ENCODE results near the gene CDC42EP3. TPM values are rescaled to one million over a fixed set of nuclear protein-coding genes. Genes with fewer than 3 reads are reported as not detected.

Gene CDC42EP3
- total RNA-seq, 1 donor from 2014 or later: 73.1 TPM

DNA sequence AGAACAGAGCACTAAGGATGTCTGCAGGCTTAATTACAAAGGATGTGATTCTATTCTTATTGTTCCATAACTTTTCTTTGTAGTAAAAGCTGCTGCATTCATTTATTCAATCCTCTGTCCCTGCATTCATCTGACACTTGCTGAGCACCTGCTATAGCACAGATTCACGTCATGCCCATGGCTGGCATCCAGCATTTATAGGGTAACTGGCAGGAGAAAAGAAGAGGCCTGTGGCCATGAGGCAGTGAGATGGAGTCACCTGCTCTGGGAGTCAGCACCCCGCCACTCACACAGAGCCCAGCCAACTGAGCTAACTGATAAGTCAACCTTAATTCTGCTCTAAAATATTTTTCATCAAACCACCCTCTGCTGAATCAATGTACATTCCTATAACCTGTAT lies 18.3 kb upstream of the CDC42EP3 start:
- ATAC-seq (no peak), DNase-seq (no peak)
- Histone ChIP-seq H3K36me3 (no peaks in the 10 kb centered on the region), H3K27me3 (ENCODE audit: low read depth) (no peaks in the 10 kb centered on the region), H3K4me1 (peaks cover 7% of the 10 kb centered on the region), H3K9me3 (no peaks in the 10 kb centered on the region), H3K4me3 (no peak overlapping the region), H3K27ac (peak overlapping the region; percentile 39)
- intact Hi-C loops (cut with DNase I): no loop called here
- TF ChIP-seq, protein P1, sequence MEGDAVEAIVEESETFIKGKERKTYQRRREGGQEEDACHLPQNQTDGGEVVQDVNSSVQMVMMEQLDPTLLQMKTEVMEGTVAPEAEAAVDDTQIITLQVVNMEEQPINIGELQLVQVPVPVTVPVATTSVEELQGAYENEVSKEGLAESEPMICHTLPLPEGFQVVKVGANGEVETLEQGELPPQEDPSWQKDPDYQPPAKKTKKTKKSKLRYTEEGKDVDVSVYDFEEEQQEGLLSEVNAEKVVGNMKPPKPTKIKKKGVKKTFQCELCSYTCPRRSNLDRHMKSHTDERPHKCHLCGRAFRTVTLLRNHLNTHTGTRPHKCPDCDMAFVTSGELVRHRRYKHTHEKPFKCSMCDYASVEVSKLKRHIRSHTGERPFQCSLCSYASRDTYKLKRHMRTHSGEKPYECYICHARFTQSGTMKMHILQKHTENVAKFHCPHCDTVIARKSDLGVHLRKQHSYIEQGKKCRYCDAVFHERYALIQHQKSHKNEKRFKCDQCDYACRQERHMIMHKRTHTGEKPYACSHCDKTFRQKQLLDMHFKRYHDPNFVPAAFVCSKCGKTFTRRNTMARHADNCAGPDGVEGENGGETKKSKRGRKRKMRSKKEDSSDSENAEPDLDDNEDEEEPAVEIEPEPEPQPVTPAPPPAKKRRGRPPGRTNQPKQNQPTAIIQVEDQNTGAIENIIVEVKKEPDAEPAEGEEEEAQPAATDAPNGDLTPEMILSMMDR (IDR thresholded peaks at IDR 0.05): no peak

DNA sequence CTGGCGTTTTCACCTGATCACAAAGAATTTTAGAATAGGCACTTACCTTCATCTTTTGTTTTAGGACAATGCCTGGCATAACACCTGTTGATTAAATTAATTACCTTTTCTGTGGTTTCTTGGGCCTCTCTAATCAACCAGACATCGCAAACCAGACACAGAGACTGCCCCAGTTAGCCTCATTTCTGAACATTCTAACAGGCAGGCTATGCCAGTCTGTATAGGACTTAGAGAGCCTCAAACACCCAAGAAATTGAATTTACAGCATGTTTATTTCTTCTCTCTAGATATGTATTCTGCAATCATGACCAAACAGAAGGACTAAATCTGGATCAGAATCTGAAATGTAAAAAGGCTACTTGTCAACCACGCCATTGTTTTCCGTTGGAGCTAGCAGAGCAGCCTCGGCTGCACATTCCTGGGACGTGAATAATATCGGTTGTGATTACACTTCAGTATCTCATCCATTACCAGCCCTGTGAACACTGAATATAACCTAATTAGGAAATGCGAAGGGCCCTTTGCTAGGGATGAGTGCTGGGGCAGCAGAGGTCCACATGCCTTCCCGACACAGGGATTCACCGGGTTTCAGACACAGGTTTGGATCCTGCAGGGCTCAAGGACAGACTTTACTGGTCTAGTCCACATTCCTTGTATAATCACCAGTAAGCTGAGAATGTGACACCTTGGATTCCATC lies 17.5 kb upstream of the CDC42EP3 start:
- Histone ChIP-seq H3K4me3 (no peak overlapping the region), H3K27ac (peak overlapping the region; percentile 39), H3K4me1 (peaks cover 7% of the 10 kb centered on the region), H3K27me3 (ENCODE audit: low read depth) (no peaks in the 10 kb centered on the region), H3K9me3 (no peaks in the 10 kb centered on the region), H3K36me3 (no peaks in the 10 kb centered on the region)
- ATAC-seq: peak; percentile 56 to 58
- DNase-seq: no peak
- TF ChIP-seq, protein P1 (IDR thresholded peaks at IDR 0.05): no peak
- intact Hi-C loops (cut with DNase I): no loop called here

DNA sequence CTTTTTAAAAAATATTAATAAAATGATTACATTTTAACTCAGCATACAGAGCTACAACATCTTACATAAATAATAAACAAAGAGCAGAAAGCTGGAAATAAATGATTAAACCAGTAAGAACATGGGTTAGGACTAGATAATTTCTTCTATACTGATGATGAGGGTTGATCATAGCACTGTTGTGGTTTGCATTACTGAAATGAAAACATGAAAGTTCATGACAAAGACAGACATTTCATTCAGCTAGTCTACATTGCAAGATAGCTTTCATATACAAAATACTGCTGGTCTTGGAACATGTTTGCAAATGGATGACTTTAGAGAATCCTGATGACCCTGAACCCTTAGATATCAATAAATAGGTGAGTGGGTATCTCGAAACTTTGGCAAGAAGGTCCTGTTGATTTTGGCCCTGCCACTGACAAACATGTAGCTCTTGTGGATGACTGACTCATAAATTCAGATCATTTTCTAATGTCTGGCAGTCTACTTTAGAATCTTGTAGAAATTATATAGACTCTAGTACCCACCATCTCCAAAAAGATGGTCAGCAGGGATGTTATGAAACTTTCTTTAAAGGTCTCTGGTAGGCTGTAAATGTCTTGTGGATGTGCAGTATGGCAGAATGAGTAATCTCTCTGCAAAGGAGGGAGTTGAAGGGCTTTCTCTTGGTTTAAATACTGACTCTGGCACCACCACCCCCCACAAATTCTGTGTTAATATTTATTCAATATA lies 15.5 kb upstream of the CDC42EP3 start:
- intact Hi-C loops (cut with DNase I): no loop called here
- H3K27me3 ChIP-seq (ENCODE audit: low read depth): no peaks in the 10 kb centered on the region
- no peaks in the 10 kb centered on the region for H3K9me3 ChIP-seq
- peaks cover 7% of the 10 kb centered on the region for H3K4me1 ChIP-seq
- H3K4me3 ChIP-seq: no peak overlapping the region
- DNase-seq (no peak), ATAC-seq (no peak)
- no peaks in the 10 kb centered on the region for H3K36me3 ChIP-seq
- TF ChIP-seq, protein P1 (IDR thresholded peaks at IDR 0.05): no peak
- H3K27ac ChIP-seq: no peak overlapping the region

DNA sequence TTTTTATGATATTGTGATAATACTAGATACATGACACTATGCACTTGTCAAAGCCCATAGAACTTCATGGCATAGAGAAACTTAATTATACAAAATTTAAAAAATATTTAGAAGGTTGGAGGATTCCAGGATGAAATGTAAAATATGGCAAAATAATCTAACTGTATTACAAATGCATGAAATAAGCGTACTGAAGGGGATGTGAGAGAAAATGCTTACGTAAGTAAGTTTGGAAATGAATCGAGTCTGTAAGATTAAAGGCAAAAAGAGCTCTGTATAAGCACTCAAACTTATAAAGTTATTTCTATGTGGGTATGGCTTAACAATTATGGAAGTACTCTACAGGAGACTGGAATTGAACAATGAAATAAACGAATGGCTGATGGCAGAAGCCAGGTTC lies 13.4 kb upstream of the CDC42EP3 start:
- H3K4me1 ChIP-seq: peaks cover 7% of the 10 kb centered on the region
- ATAC-seq (no peak), DNase-seq (no peak)
- TF ChIP-seq, protein P1 (IDR thresholded peaks at IDR 0.05): no peak
- H3K36me3 ChIP-seq: no peaks in the 10 kb centered on the region
- no peak overlapping the region for H3K4me3 ChIP-seq
- H3K27ac ChIP-seq: no peak overlapping the region
- no peaks in the 10 kb centered on the region for H3K27me3 ChIP-seq (ENCODE audit: low read depth)
- intact Hi-C loops (cut with DNase I): no loop called here
- H3K9me3 ChIP-seq: no peaks in the 10 kb centered on the region

DNA sequence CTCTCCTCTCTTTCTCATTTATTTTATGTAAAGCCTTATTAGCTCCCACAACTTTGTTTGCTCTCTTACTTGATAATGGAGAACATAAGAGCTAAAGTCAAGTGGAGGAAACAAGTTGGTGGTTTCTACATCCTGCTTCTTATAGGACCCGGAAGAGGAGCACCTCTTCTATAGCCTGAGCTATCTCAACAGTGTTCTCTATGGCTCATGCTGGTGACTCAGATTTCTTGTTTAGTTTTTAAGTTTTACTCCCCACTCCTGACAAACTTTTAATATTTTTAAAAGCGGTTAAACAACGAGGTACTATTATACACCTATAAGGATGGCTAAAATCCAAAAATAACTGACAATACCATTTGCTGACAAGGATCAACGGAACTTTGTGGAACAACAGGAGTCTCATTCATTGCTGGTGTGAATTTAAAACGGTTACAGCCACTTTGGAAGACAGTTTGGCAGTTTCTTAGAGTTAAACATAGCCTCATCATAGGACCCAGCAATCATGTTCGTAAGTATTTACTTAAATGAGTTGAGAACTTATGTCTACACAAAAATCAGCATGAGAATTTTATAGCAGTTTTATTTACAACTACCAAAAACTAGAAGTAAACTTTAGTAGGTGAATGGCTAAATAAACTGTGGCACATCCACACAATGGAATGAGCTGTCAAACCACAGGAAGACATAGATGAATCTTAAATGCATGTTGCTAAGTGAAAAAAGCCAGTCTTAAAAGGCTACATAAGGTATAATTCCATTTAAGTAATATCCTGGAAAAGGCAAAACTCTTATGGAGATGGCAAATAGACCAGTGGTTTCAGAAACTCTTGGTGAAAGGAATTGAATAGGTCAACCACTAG lies 12.7 kb upstream of the CDC42EP3 start:
- DNase-seq (no peak), ATAC-seq (peak; percentile 77 to 82)
- TF ChIP-seq, protein P1 (IDR thresholded peaks at IDR 0.05): no peak
- H3K27ac ChIP-seq: no peak overlapping the region
- no peak overlapping the region for H3K4me3 ChIP-seq
- H3K4me1 ChIP-seq: peaks cover under 1% of the 10 kb centered on the region
- H3K27me3 ChIP-seq (ENCODE audit: low read depth): no peaks in the 10 kb centered on the region
- intact Hi-C loops (cut with DNase I): no loop called here
- H3K9me3 ChIP-seq: no peaks in the 10 kb centered on the region
- no peaks in the 10 kb centered on the region for H3K36me3 ChIP-seq

All from lower lobe of right lung (tissue), 2 donors.